ENCODE results near the gene DYNAP. TPM values are rescaled to one million over a fixed set of nuclear protein-coding genes. Genes with fewer than 3 reads are reported as not detected.

Gene DYNAP
- total and polyA plus RNA-seq, 2 of the 13 experiments (the other 11 are each of a cell fraction or from before 2014, with no cell fraction given) = not detected

DNA sequence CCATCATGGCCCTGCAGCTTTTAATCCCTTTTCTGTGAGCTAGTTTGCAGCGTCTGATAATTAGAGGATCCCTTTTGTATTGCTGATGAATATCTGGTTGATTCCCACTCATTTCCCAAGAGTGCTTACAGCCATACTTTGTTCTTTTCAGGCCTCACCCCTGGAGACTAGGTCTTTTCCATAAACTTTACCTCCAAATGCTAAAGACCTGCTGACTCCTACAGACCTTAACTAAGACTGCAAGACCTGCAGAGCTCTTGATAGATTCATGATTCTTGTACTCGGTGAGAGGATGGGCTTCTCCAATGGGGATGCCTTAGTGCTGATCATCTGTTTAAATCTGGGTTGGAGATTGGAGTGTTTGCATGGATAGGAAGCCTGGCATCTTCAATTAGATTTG, 33.1 kb upstream of the DYNAP start (continued):
- TF ChIP-seq TFE3 (CRISPR knock-in tag; IDR thresholded peaks at IDR 0.05) (no peak), ZSCAN20 (CRISPR knock-in tag; IDR thresholded peaks at IDR 0.05; ENCODE audit: borderline replicate concordance) (no peak), JUN (CRISPR knock-in tag; IDR thresholded peaks at IDR 0.05) (no peak), MIXL1 (CRISPR knock-in tag; IDR thresholded peaks at IDR 0.05) (no peak), RFXANK (CRISPR knock-in tag; IDR thresholded peaks at IDR 0.05) (no peak), WIZ (CRISPR knock-in tag; IDR thresholded peaks at IDR 0.05) (no peak), ZNF782 (CRISPR knock-in tag; IDR thresholded peaks at IDR 0.05; ENCODE audit: borderline replicate concordance) (no peak), SYNCRIP (IDR thresholded peaks at IDR 0.05; ENCODE audit: insufficient read depth, low read depth, low read length) (no peak), ZNF572 (CRISPR knock-in tag; IDR thresholded peaks at IDR 0.05) (no peak), ZNF282 (IDR thresholded peaks at IDR 0.05; ENCODE audit: partially characterized antibody) (no peak), KDM4B (CRISPR knock-in tag; IDR thresholded peaks at IDR 0.05) (no peak), ZNF761 (CRISPR knock-in tag; conservative IDR thresholded peaks at IDR 0.05) (no peak), HMG20A (CRISPR knock-in tag; IDR thresholded peaks at IDR 0.05; ENCODE audit: borderline replicate concordance) (no peak)
- TF ChIP-seq, protein P1, sequence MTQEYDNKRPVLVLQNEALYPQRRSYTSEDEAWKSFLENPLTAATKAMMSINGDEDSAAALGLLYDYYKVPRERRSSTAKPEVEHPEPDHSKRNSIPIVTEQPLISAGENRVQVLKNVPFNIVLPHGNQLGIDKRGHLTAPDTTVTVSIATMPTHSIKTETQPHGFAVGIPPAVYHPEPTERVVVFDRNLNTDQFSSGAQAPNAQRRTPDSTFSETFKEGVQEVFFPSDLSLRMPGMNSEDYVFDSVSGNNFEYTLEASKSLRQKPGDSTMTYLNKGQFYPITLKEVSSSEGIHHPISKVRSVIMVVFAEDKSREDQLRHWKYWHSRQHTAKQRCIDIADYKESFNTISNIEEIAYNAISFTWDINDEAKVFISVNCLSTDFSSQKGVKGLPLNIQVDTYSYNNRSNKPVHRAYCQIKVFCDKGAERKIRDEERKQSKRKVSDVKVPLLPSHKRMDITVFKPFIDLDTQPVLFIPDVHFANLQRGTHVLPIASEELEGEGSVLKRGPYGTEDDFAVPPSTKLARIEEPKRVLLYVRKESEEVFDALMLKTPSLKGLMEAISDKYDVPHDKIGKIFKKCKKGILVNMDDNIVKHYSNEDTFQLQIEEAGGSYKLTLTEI (CRISPR knock-in tag; conservative IDR thresholded peaks at IDR 0.05) = no peak
